HG02970 (cell line): Measurements from ENCODE around the gene ECD.
A peak's percentile ranks its signal among the peaks of the same experiment; 100 is the strongest.

Experiments used
- ATAC-seq: cut with Tn5 transposase; IDR thresholded peaks from one replicate; pipeline ENCODE4 v1.9.1; 2021; ENCODE audit warnings: mild to moderate bottlenecking, moderate library complexity, moderate number of reproducible peaks; ENCODE audit not compliant: unreplicated experiment, low FRiP score

Gene ECD

DNA sequence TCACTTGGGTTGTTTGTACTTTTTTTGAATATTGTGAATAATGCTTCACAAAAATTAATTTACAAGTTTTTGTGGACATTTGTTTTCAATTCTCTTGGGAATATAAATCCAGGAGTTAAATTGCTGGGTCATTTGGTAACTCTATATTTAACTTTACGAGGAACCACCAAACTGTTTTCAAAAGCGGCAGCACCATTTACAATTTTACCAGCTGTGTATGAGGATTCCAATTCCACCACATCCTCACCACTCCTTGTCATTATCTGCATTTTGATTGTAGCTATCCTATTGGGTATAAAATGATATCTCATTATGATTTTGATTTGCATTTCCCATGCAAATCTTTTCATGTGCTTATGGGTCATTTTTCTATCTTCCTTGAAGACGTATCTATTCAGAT lies 61.5 kb downstream of the ECD start:
- no peak for ATAC-seq

DNA sequence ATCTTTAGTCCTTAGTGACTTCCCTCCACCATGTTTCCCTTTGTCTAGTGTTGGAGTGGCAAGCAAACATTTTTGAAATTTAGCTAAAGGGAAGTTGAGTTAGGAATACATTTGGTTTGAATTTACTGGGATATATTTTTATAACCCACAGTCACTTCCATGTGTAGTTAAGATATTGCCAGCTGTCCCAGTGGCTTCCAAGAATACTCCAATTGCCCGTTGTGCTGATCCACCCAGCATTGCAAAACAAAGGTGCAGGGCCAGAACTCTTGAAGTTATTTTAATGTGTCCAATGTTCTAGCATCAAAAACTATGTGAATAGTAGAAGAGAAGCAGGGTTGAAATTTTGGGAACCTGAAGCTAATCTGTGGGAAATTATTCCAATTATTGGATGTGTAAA lies 68.7 kb downstream of the ECD start:
- ATAC-seq: no peak

DNA sequence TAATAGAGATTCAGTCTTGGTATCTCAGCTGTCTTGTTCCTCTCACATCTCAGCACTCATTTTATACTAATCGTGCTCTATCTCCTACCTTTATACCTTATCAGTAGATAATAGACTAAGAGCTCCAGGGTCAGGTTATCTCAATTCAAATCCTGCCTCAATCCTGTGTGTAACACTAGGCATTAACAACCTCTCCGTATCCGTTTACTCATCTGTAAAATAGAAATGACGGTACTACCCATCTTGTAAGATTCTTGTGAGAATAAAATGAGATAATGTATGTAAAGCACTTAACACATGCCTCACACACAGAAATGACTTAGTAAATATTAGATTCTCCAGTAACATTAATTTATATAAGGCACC lies 70.5 kb downstream of the ECD start:
- peak; percentile 1 for ATAC-seq

- ATAC-seq: peak; percentile 89
Measured at GRCh38 chr10:73096449-73097304, 71.1 kb downstream of the ECD start, which contains the start of gene P4HA1. Gene P4HA1, minus strand, starts transcription at chr10:73096866. Its CDS starts 21,983 bp downstream, at chr10:73074883.

DNA sequence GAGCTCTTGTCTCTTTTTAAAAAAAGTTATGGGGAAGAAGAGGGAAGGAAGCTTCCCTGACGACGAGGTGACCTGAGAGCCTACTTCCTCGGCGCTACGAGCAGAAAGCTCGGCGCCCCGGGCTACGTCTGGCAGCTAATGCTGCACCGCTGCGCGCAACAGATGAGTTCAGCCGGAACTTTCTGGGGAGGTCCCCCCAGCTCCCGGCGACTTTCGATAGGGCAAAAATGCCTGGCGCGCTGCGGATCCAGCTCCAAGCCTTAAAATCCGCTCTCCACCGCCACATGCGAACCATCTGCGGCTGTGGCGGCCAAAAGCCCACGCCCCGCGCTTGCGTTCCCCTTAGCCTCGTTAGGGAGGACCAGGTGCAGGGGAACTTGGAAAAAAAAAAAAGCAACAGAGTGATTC lies 71.8 kb downstream of the ECD start:
- peak; percentile 24 for ATAC-seq

GRCh38 chr10:73095481-73096021 lies 72.3 kb downstream of the ECD start:
- ATAC-seq: no peak

DNA sequence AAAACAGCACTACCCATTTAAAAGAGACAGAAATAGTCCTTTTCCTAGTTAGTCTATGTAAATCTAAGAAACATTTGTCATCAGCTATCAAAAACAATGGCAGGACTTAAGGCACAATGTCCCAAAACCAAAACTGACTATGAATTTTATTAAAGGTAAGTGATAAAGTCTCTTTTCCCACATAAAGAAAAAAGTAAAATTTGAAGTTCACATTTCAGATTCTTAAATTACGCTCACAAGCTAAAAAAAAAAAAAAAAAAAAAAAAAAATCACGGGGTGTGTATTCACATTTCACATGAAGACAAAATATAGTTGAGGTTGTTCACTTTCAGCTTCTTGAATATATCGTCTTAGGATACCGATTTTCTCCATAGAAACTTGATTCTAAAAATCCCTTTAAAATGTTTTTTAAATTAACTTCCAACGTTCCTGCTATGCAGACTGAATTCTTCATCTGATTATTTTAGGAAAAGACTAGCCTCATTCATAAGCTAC lies 72.8 kb downstream of the ECD start:
- no peak for ATAC-seq

- no peak for ATAC-seq
Measured at GRCh38 chr10:73093922-73094850, 73.6 kb downstream of the ECD start.

- no peak for ATAC-seq
Measured at GRCh38 chr10:73092830-73093229, 75.0 kb downstream of the ECD start.

DNA sequence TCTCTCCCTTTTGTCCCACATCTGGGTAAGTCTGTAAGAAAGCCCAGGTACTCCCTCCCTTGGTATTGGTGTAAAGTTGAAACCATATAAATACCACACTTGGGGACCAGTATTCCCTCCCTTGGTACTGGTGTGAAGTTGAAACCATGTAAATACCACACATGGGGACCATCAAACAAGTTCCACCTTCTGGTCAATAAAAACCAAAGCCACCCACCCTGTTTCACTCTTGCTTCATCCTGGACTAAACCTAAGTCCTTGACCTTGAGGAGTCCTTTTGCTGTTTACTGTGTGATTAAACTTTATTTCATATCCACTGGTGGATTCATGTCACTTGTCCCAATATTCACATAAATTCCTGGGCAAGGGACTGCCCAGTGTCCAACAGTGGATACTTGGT lies 79.5 kb downstream of the ECD start:
- ATAC-seq: no peak

DNA sequence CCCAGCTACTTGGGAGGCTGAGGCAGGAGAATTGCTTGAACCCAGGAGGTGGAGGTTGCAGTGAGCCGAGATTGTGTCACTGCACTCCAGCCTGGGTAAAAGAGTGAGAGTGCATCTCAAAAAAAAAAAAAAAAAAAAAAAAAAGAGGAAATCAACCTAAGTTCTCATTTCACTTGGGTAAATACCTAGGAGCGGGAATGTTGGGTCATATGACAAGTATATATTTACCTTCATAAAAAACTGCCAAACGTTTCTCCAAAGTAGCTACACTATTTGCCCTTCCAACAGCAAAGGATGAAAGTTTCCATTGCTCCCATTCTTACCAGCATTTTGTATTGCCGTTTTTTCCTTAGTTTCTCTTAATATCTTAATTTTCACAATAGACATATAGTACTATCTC lies 81.0 kb downstream of the ECD start:
- ATAC-seq: no peak

- no peak for ATAC-seq
Measured at GRCh38 chr10:73084209-73084608, 83.6 kb downstream of the ECD start.
